ENCODE results near the gene VSX2. TPM values are rescaled to one million over a fixed set of nuclear protein-coding genes. Genes with fewer than 3 reads are reported as not detected.

Gene VSX2
- total and polyA plus RNA-seq, 2 experiments from 2014 or later = not detected

DNA sequence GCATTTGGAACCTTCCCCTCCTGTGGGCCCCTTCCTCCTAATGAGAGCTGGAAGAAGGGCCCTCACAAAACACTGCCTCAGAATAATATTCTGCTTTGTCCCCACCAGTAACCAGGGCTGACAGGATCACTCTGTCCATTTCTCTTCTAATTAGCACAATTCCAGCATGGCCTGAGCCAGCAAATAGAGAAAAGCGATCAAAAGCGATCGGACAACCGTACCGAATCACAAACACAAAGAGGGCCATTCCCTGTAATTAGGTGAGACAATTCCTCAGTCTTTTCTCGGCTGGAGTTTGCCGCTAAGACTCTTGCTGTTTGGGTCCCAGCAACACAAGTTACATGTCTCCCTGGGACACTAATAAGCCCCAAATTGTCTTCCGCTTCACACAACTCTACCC, 35.6 kb upstream of the VSX2 start:
- H3K9me3 ChIP-seq (ENCODE audit: low read depth) = no peaks in the 10 kb centered on the region
- no peaks in the 10 kb centered on the region for H3K4me1 ChIP-seq (ENCODE audit: insufficient read depth)
- DNase-seq (ENCODE audit: low spot score) = no peak
- WGBS (ENCODE audit: low lambda C conversion rate, missing lambda C conversion rate) = 98% methylated on average over 8 of the region's 8 CpGs
- no peak overlapping the region for H3K4me2 ChIP-seq
- no peaks in the 10 kb centered on the region for H3K9me2 ChIP-seq (replicated peaks; ENCODE audit: insufficient read depth)
- H2AFZ ChIP-seq = no peak overlapping the region
- H3K36me3 ChIP-seq (replicated peaks; ENCODE audit: insufficient read depth, low read depth) = no peaks in the 10 kb centered on the region
- TF ChIP-seq EZH2 (IDR thresholded peaks at IDR 0.05; ENCODE audit: borderline replicate concordance) (no peak), EZH2phosphoT487 (IDR thresholded peaks at IDR 0.05; ENCODE audit: low read depth, severe bottlenecking, unreplicated experiment) (no peak)
- TF ChIP-seq, protein P1, sequence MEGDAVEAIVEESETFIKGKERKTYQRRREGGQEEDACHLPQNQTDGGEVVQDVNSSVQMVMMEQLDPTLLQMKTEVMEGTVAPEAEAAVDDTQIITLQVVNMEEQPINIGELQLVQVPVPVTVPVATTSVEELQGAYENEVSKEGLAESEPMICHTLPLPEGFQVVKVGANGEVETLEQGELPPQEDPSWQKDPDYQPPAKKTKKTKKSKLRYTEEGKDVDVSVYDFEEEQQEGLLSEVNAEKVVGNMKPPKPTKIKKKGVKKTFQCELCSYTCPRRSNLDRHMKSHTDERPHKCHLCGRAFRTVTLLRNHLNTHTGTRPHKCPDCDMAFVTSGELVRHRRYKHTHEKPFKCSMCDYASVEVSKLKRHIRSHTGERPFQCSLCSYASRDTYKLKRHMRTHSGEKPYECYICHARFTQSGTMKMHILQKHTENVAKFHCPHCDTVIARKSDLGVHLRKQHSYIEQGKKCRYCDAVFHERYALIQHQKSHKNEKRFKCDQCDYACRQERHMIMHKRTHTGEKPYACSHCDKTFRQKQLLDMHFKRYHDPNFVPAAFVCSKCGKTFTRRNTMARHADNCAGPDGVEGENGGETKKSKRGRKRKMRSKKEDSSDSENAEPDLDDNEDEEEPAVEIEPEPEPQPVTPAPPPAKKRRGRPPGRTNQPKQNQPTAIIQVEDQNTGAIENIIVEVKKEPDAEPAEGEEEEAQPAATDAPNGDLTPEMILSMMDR (IDR thresholded peaks at IDR 0.05; ENCODE audit: poor library complexity) = no peak
- no peaks in the 10 kb centered on the region for H3K27me3 ChIP-seq
- no peaks in the 10 kb centered on the region for H3K79me2 ChIP-seq
- no peak overlapping the region for H3K27ac ChIP-seq
- no peak overlapping the region for H3K4me3 ChIP-seq
- H4K20me1 ChIP-seq (ENCODE audit: insufficient read depth, poor library complexity, severe bottlenecking) = no peaks in the 10 kb centered on the region

DNA sequence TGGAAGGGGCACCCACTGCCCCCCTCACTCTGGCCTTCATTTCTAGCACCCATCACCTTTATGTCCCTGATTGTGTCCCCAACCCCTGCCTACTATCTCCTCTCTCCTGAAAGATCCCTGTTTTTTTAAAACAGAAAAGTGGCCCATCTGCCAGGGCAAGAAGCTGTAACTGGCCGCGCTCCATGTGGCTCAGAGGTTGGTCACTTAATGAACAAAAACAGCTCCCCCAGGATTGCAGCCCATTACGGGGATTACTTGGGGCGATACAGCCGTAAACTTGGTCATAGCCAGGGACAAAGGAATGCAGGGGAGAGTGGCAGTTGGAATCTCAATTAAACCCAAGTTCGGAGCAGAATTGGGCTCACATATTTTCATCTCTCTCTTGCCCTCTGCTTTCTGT, 34.8 kb upstream of the VSX2 start:
- H4K20me1 ChIP-seq (ENCODE audit: insufficient read depth, poor library complexity, severe bottlenecking) = no peaks in the 10 kb centered on the region
- H3K4me1 ChIP-seq (ENCODE audit: insufficient read depth) = no peaks in the 10 kb centered on the region
- H3K27ac ChIP-seq = no peak overlapping the region
- H3K27me3 ChIP-seq = no peaks in the 10 kb centered on the region
- no peaks in the 10 kb centered on the region for H3K79me2 ChIP-seq
- H2AFZ ChIP-seq = no peak overlapping the region
- H3K9me2 ChIP-seq (replicated peaks; ENCODE audit: insufficient read depth) = no peaks in the 10 kb centered on the region
- no peak overlapping the region for H3K4me2 ChIP-seq
- H3K9me3 ChIP-seq (ENCODE audit: low read depth) = no peaks in the 10 kb centered on the region
- no peaks in the 10 kb centered on the region for H3K36me3 ChIP-seq (replicated peaks; ENCODE audit: insufficient read depth, low read depth)
- no peak for DNase-seq (ENCODE audit: low spot score)
- WGBS (ENCODE audit: low lambda C conversion rate, missing lambda C conversion rate) = 82% methylated on average over 6 of the region's 6 CpGs
- TF ChIP-seq, protein P1 (IDR thresholded peaks at IDR 0.05; ENCODE audit: poor library complexity) = no peak
- TF ChIP-seq EZH2 (IDR thresholded peaks at IDR 0.05; ENCODE audit: borderline replicate concordance) (no peak), EZH2phosphoT487 (IDR thresholded peaks at IDR 0.05; ENCODE audit: low read depth, severe bottlenecking, unreplicated experiment) (no peak)
- H3K4me3 ChIP-seq = no peak overlapping the region

DNA sequence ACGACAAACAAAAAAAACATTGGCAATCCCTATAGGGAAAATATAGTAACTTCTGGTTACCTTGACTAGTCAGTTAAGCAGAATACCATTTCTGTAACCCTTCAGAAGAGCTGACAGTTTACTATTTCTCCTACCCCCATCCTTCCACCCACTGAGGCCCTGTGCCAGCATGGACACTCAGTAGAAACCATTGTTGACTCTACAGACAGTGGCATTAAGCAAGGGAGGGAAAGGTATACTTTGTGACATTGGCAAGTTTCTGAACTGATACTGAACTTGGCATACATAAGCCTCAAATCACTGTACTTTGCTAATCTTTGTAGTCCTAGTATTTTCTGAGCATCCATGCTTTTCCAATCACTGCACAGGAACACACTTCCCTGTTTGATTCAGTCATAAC, 33.4 kb upstream of the VSX2 start:
- Histone ChIP-seq H3K4me1 (ENCODE audit: insufficient read depth) (no peaks in the 10 kb centered on the region), H3K4me2 (no peak overlapping the region), H2AFZ (no peak overlapping the region), H3K4me3 (no peak overlapping the region), H3K27me3 (no peaks in the 10 kb centered on the region), H3K9me3 (ENCODE audit: low read depth) (no peaks in the 10 kb centered on the region), H3K36me3 (replicated peaks; ENCODE audit: insufficient read depth, low read depth) (no peaks in the 10 kb centered on the region), H3K79me2 (no peaks in the 10 kb centered on the region), H3K27ac (no peak overlapping the region), H3K9me2 (replicated peaks; ENCODE audit: insufficient read depth) (no peaks in the 10 kb centered on the region), H4K20me1 (ENCODE audit: insufficient read depth, poor library complexity, severe bottlenecking) (no peaks in the 10 kb centered on the region)
- 88% methylated on average over 1 of the region's 1 CpG for WGBS (ENCODE audit: low lambda C conversion rate, missing lambda C conversion rate)
- DNase-seq (ENCODE audit: low spot score) = no peak
- TF ChIP-seq, protein P1 (IDR thresholded peaks at IDR 0.05; ENCODE audit: poor library complexity) = no peak
- TF ChIP-seq EZH2phosphoT487 (IDR thresholded peaks at IDR 0.05; ENCODE audit: low read depth, severe bottlenecking, unreplicated experiment) (no peak), EZH2 (IDR thresholded peaks at IDR 0.05; ENCODE audit: borderline replicate concordance) (no peak)

- Histone ChIP-seq H4K20me1 (ENCODE audit: insufficient read depth, poor library complexity, severe bottlenecking) (no peaks in the 10 kb centered on the region), H3K27me3 (no peaks in the 10 kb centered on the region), H3K9me3 (ENCODE audit: low read depth) (no peaks in the 10 kb centered on the region), H3K4me1 (ENCODE audit: insufficient read depth) (no peaks in the 10 kb centered on the region), H3K36me3 (replicated peaks; ENCODE audit: insufficient read depth, low read depth) (no peaks in the 10 kb centered on the region), H3K9me2 (replicated peaks; ENCODE audit: insufficient read depth) (no peaks in the 10 kb centered on the region), H3K79me2 (no peaks in the 10 kb centered on the region), H2AFZ (no peak overlapping the region), H3K4me2 (no peak overlapping the region), H3K27ac (no peak overlapping the region), H3K4me3 (no peak overlapping the region)
- TF ChIP-seq EZH2 (IDR thresholded peaks at IDR 0.05; ENCODE audit: borderline replicate concordance) (no peak), EZH2phosphoT487 (IDR thresholded peaks at IDR 0.05; ENCODE audit: low read depth, severe bottlenecking, unreplicated experiment) (no peak)
- TF ChIP-seq, protein P1 (IDR thresholded peaks at IDR 0.05; ENCODE audit: poor library complexity) = no peak
- 60% methylated on average over 3 of the region's 3 CpGs for WGBS (ENCODE audit: low lambda C conversion rate, missing lambda C conversion rate)
- DNase-seq (ENCODE audit: low spot score) = no peak
Measured at GRCh38 chr14:74207943-74208342, 31.3 kb upstream of the VSX2 start.
